Stimulated activated CD4-positive, alpha-beta T cell treated with anti-CD3 and anti-CD28 coated beads, Interleukin-12 subunit alpha, Interleukin-12 subunit beta, amount 100 ng/mL, for 4 hours (primary cell): ENCODE data around the gene GPA33.
"Not testable (repeated sequence)": the region's sequence is repeated elsewhere in the genome, so short reads cannot be mapped to it uniquely, and the experiment has no call there.

ENCODE experiments used
- DNase-seq: peaks from one replicate; pipeline ENCODE4 v3.0.0-alpha.2; 2020

Gene GPA33

DNA sequence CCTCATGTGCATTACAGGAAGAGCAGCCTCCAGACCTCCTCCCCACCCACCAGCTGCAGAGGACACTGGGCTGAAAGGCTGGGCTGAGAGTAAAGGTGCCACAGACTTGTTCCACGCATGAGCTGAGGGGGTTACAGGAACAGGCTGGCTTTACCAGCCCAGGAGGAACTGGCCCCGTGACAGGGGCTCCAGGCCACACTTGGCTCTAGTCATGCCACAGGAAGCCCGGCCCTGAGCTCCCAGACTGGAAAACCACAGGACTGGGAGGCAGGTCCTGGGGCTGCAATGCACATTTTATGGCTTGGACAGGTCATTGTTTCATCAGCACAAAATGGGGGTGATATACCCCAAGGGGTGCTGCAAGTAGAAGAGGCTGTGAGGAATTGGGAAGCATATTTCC is 35.6 kb downstream of the GPA33 start:
- DNase-seq: no peak

DNA sequence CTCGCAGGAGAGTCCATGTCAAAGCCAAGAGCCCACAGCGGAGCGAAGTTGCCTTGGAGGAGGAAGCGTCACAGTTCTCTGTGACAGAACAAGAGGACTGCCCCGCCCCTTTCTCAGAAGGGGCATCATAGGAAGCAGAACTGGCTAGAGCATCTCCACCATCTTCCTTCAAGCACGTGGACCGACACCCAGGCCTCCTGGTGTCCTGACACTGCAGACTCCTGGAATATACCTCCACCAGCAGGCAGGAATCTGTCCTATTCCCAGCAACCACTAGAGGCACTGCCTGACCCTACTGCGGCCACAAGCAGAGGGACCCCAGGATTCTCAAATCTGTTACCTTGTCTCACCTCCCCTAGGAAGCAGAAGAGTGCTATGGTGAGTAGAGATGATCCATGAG is 37.8 kb downstream of the GPA33 start:
- no peak for DNase-seq

DNA sequence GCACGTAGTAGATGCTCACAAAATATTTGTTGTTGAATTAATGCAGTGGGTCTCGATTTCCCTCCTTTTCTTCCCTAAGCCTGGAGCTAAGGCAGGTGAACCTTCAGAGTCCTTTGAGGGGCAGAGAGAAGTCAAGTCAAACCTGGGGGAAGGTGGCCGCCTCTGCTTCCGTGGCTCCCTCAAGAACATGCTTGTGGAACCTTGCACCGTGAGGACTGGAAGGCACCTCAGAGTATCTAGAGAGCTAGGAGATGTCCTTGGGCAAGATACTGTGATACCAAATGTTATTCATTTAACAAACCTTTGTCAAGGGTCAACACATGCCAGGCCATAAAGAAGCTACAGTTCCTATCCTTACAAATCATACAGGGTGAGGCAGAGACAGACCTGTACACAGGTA is 38.3 kb downstream of the GPA33 start:
- no peak for DNase-seq

DNA sequence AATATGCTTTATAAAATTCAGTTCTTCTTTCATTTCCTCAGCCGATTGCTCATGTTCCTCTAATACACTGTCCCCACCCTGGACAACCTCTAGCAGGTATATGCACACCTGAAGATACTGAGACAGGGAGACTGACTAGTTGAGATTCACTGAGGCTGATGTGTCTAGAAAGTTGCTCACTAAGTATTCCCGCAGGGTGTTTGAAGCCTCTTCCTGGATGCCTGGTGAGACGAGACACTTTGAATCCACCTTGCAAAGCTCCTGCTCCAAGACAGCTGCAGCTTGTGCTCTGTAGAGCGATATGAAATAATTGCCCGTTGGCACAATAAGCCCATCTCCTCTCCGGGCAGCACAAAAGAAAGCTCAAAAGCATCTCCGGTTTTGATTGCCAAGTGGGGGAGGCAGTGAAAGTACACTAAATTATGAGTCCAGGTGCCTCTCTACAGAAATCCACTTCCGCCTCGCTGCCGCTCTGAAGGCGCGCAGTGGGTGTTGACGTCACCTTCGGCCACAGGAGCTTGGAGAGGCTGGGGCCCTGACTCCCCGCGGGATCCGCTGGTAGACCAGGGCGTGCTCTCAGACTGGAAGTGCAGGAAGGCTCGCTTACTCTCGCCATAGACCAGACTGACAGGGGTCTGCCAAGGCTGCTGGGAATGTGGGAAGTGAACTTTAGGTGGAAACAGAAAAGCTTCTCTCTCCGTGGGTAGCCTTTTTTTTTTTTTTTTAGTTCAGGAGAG is 46.3 kb downstream of the GPA33 start:
- peak; percentile 55 for DNase-seq

DNA sequence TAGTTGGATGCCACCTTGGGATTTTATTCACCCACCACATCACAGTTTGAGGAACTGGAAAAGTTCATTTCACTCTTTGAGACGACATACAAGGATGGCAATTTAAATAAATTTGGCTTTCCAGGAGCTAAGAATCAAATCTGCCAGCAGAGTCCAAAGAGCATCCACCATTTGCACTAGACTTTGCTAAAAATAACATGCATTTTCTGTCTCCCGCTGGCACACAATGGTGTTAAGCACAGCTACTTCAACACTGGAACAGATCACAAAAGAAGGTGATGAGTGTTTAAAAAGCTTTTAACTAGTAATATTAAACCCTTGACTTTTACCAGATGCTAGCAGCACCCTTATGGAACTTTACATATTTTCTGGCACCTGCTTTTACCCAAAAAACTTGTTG is 56.5 kb downstream of the GPA33 start:
- no peak for DNase-seq

DNA sequence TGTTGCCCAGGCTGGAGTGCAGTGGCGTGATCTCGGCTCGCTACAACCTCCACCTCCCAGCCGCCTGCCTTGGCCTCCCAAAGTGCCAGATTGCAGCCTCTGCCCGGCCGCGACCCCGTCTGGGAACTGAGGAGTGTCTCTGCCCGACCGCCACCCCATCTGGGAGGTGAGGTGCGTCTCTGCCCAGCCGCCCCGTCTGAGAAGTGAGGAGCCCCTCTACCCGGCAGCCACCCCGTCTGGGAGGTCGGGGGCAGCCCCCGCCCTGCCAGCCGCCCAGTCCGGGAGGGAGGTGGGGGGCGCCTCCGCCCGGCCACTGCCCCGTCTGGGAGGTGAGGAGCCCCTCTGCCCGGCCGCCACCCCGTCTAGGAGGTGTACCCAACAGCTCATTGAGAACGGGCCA is 60.6 kb downstream of the GPA33 start:
- not testable (repeated sequence) for DNase-seq

DNA sequence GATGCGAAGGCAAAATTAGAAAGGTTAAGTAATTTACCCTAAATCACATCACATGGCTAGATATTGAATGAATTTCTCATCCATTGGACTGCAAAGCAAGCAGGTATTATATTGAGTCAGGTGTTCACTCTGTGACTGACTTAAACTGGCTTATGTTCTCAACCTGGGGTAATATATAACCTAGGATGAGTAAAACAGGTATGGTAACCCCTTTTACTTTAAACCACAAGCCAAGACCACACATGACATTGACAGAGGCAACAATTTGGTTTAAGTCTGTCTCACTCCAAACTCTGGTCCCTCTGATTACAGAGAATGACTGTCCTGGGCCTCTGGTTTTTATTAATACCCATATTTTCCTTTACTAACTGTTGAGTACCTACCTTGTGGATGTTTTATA is 67.8 kb downstream of the GPA33 start:
- DNase-seq: no peak

DNA sequence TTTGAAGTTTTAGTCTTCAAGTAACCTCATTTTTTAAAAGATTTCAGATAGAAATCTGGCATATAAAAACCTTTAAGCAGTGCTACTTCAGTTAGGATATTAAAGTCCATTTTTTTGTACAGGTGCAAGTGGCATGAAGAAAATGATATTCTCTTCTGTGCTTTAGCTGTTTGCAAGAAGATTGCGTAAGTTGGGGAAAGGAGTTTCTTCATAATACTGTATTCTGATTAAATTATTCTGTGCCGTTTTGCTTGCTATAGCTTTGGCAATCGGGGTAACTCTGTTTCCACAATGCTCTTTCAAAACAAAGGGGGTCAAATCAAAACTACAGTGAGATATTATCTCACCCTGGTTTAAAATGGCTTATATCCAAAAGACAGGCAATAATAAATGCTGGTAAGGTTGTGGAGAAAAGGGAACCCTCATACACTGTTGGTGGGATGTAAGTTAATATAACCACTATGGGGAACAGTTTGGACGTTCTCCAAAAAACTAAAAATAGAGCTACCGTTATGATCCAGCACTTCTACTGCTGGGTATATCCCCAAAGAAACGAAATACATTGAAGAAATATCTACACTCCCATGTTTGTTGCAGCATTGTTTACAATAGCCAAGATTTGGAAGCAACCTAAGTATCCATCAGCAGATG is 74.0 kb downstream of the GPA33 start:
- no peak for DNase-seq

DNA sequence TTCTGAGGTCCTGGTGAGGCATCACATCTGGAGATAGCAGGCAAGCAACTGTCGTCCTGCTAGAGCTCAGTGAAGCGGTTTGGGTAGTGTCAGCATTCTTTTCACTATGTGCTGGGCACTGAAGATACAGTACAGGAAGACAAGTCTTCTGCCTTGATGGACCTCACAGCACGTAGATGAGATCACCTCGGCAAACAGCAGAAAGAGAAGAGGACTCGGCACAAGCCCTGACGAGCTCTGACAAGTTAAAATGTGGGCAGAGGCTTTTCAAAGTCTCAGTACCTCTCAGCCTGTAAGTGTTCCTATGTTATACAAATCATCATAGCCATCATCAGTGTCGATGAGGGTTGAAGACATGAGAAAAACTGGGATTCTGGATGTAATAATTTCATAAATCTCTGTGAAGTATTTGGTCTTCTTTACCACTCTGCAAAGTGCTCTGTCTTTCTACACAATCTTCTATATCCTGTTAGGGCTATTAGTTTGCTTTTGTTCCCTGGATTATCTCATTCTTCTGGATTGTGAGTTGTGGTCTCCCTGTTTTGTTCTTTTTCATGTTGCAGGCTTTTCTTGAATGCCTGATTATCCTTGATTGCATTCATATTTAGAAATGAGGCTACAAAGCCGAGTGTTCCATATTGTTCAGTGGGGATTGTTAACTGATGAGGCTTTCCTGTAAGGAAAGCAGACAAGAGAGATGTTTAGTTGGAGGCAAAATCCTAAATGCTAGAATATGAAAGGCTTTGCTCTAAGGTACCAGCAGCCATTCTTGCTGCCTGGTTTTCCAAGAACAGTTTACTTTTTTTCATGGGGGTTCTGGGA is 76.9 kb downstream of the GPA33 start:
- no peak for DNase-seq

DNA sequence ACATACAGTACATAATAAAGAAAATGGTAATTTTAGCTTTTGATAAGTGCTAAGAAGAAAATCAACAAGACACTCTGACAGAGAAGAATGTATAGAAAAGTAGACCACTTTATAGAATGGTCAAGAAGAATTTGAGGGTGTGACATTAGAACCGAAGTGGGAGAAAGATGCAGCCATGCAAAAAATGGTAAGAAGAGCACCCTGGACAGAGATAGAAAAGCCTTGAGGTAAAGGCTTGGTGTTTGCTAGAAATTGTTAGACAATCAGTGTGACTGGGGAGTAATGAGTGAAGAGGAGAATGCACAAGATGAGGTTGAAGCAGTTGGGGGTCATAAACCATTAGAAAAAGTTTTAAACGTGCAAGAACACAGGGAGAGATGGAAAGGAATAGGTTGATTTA is 77.6 kb downstream of the GPA33 start:
- DNase-seq: no peak

DNA sequence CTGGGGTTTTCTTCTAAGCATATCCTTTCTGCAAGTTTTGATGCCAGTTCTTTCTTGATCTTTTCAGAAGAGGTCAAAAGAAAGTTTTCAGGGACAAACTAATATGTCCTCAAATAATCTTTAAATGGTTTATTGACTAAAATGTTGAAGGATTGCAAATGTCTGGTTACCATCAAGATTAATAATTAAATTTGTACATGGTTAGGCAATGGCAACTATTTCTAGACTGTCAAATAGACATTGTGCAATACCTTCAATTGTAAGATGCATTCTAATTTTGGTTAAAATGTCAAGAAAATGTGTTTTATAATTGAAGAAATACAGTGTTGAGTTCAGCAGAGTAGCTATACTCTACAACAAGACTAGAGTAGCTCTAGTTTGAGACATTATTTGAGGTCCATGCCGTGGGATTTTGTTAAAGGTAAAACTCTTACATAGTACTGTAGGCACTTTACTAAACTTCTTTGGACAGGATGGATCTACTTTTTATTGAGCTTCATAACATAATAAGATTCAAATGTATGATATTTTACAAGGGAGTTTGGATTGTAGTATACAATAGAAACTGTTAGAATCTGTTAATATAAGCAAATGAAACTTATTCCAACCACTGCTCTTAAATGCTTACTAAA is 78.5 kb downstream of the GPA33 start:
- no peak for DNase-seq

DNA sequence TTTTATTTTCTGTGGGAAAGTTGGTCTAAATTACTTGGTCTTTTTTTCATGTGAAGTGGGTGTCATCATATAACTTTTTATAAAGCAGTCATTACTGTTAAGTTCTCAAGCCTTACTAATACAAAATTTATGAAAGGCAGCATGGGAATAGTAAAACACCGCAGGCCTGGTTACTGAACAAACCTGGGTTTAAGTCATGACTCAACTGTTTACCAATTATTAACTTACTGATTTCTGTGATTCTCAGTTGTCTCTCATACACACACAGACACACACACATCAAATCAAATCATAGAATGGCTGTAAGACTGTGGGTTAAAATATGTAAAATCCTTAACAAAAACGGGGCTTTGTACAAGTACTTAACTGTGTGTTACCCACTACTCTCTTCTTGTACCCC is 86.5 kb downstream of the GPA33 start:
- DNase-seq: no peak
